KMS-11 (cell line): ENCODE results near the gene MDFI.
A peak's percentile ranks its signal among the peaks of the same experiment; 100 is the strongest.

Source experiments
- H2AFZ ChIP-seq: fragments of 200-600 bp; sonication (generic); 2 replicates; pipeline ENCODE4 v1.6.1; 2016; ENCODE audit warnings: antibody characterized with exemption, mixed run types, low read depth
- H3K27ac ChIP-seq: fragments of 200-600 bp; sonication (generic); 2 replicates; pipeline ENCODE4 v1.6.1; 2016; ENCODE audit warnings: mild to moderate bottlenecking, mixed run types
- H3K27me3 ChIP-seq: fragments of 200-600 bp; sonication (generic); 2 replicates; pipeline ENCODE4 v1.6.1; 2017; ENCODE audit warnings: mild to moderate bottlenecking, low read depth, mixed run types, moderate library complexity; ENCODE audit not compliant: insufficient read depth
- H3K36me3 ChIP-seq: fragments of 200-600 bp; sonication (generic); 2 replicates; pipeline ENCODE4 v1.6.1; 2017; ENCODE audit warnings: mild to moderate bottlenecking, mixed run types; ENCODE audit not compliant: insufficient read depth
- H3K4me1 ChIP-seq: fragments of 200-600 bp; sonication (generic); 2 replicates; pipeline ENCODE4 v1.6.1; 2016; ENCODE audit warnings: mild to moderate bottlenecking, low read depth, mixed run types; ENCODE audit not compliant: poor library complexity, severe bottlenecking
- H3K4me2 ChIP-seq: fragments of 200-600 bp; sonication (generic); 2 replicates; pipeline ENCODE4 v1.7.0; 2016; ENCODE audit warnings: mild to moderate bottlenecking, mixed run types
- H3K4me3 ChIP-seq: fragments of 200-600 bp; sonication (generic); IDR thresholded peaks from 2 replicates; pipeline ENCODE4 v1.6.1; 2017; ENCODE audit warnings: low read depth, low read length, mixed read lengths; ENCODE audit not compliant: insufficient read depth
- H3K79me2 ChIP-seq: fragments of 200-600 bp; sonication (generic); 2 replicates; pipeline ENCODE4 v1.6.1; 2016; ENCODE audit warnings: low read depth, mixed run types; ENCODE audit not compliant: insufficient read depth
- H3K9ac ChIP-seq: fragments of 200-600 bp; sonication (generic); 2 replicates; pipeline ENCODE4 v1.6.1; 2016; ENCODE audit warnings: mild to moderate bottlenecking, mixed run types
- H4K20me1 ChIP-seq: fragments of 200-600 bp; sonication (generic); 2 replicates; pipeline ENCODE4 v1.6.1; 2016; ENCODE audit warnings: mild to moderate bottlenecking, mixed run types; ENCODE audit not compliant: insufficient read depth
- TF ChIP-seq, protein P1 (sequence below): fragments of 200-600 bp; sonication (generic); conservative IDR thresholded peaks from 2 replicates; pipeline ENCODE4 v1.6.1; 2017; ENCODE audit warnings: low read depth, mild to moderate bottlenecking, antibody characterized with exemption, low read length, moderate library complexity, mixed read lengths

Gene MDFI

DNA sequence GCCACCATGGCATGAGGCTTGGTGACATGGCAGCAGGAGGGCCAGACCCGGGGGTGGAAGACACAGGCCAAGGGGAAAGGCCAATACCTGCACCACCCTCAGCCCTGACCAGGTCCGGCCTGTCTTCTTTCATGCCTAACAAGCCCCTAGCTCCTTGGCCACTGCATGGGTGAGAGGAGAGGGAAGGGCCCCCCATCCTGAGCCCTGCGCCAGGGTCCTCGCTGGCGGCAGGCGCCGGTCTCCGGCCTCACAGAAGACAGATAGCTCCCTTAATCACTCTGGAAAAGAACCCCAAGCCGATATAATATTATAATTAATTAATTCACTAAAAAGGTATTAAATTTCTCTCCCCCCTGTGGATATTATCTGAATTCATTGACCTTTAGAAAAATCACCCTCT is 41.4 kb downstream of the MDFI start:
- Histone ChIP-seq H3K27ac (no peak overlapping the region), H3K9ac (no peak overlapping the region), H3K4me3 (no peak overlapping the region), H3K4me2 (no peak overlapping the region), H3K27me3 (no peaks in the 10 kb centered on the region), H3K36me3 (no peaks in the 10 kb centered on the region), H2AFZ (no peak overlapping the region), H4K20me1 (no peaks in the 10 kb centered on the region), H3K4me1 (peaks cover 4% of the 10 kb centered on the region), H3K79me2 (no peaks in the 10 kb centered on the region)
- TF ChIP-seq, protein P1, sequence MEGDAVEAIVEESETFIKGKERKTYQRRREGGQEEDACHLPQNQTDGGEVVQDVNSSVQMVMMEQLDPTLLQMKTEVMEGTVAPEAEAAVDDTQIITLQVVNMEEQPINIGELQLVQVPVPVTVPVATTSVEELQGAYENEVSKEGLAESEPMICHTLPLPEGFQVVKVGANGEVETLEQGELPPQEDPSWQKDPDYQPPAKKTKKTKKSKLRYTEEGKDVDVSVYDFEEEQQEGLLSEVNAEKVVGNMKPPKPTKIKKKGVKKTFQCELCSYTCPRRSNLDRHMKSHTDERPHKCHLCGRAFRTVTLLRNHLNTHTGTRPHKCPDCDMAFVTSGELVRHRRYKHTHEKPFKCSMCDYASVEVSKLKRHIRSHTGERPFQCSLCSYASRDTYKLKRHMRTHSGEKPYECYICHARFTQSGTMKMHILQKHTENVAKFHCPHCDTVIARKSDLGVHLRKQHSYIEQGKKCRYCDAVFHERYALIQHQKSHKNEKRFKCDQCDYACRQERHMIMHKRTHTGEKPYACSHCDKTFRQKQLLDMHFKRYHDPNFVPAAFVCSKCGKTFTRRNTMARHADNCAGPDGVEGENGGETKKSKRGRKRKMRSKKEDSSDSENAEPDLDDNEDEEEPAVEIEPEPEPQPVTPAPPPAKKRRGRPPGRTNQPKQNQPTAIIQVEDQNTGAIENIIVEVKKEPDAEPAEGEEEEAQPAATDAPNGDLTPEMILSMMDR, result no peak

DNA sequence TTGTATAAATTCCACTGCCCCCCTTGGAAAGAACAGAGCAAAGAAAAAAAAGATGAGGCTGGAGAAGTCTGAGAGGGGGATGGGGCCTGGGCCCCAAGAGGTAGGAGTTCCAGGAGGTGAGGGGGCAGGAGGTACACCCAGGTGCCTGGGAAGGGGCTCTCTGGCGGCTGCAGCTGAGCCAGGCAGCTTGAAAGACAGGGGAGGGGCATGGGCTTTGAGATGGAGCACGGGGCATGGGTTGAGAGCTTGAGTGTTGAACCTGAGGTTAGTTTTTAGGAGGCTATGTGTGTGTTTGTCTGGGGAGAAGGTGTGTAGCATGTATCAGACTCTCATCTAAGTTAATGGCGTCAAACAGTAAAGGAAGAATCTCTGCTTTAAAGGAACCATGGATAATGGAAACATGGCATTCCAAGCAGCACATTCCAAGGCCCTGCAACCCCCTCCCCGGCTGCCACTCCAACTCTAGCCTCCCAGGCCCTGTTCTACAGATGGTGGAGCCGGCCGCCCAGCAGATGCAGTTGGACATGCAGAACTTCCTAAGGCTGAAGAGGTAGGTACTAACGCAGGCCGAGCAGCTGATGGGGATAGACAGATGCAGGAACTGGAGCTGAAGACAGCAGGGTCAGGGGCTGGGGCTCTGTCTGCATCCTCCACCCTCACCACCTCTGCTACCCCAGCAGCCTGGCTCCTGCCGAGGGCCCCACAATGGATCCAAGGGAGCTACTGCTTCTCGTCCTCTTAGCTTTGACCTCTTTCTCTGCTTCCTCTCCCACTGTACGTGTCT is 42.1 kb downstream of the MDFI start:
- Histone ChIP-seq H3K9ac (no peak overlapping the region), H3K27me3 (no peaks in the 10 kb centered on the region), H3K4me3 (no peak overlapping the region), H2AFZ (no peak overlapping the region), H3K79me2 (no peaks in the 10 kb centered on the region), H3K4me2 (no peak overlapping the region), H3K4me1 (peaks cover 4% of the 10 kb centered on the region), H3K36me3 (no peaks in the 10 kb centered on the region), H4K20me1 (no peaks in the 10 kb centered on the region), H3K27ac (no peak overlapping the region)
- TF ChIP-seq, protein P1, result no peak

DNA sequence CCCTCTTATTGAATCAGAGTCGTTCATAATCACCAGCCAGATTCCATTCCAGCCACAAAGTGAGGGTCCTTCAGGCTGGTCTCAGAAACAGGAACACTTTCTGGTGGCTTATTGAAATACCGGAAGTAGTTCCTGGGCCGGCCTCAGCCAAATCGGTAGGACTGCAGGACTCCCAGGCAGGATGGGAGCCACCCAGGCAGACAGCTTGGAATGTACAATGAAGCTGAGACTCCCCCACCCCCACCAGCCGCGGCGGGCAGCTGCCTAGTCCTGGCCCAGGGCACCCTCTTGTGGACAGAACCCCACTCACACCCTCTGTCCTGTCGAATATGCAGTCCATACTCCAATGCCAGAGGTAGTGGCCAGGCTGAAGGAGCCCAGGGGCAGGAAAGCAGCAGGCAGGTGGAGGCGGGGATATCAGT is 43.8 kb downstream of the MDFI start:
- H3K27ac ChIP-seq, result no peak overlapping the region
- H3K36me3 ChIP-seq, result no peaks in the 10 kb centered on the region
- no peaks in the 10 kb centered on the region for H3K27me3 ChIP-seq
- H3K79me2 ChIP-seq, result no peaks in the 10 kb centered on the region
- H3K4me1 ChIP-seq, result peaks cover 4% of the 10 kb centered on the region
- H2AFZ ChIP-seq, result no peak overlapping the region
- TF ChIP-seq, protein P1, result peak; percentile 78
- no peaks in the 10 kb centered on the region for H4K20me1 ChIP-seq
- no peak overlapping the region for H3K4me3 ChIP-seq
- no peak overlapping the region for H3K9ac ChIP-seq
- no peak overlapping the region for H3K4me2 ChIP-seq

DNA sequence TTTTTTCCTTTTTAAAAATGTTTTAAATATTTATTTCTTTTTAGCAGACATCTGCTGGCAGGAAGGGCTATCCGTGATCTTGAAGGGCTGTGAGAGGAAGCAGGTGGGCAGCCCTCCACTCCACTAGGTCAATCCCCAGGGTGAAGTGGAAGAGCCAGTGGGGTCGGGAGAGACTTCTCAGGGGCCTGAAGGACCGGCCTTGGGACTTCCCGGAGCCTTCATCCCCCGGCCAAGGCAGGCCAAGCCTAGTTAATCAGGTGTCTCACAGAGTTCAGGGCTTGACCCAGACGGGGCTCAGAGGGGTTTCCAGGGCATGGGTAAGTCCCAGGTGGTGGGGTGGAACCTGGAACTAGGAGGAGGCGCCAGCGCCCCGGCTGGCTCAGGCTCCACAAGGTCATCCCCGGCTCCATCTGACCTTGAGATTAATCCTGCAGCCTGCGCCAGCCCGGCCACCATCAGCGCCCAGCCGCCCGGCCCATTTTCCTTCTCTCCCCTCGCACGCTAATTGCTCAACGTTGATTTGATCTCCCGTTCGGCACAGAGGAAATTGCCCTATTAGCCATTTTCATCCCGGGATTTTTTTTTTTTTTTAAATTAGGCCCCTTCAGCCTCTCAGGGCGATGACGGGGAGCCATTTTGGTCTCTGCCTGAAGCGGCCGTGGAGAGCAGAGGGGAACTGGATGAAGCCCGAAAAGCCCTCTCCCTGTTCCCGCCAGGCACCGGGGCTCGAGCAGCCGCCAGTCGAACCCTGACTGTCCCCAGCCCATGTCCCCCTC is 44.4 kb downstream of the MDFI start:
- H4K20me1 ChIP-seq, result no peaks in the 10 kb centered on the region
- no peak overlapping the region for H3K4me2 ChIP-seq
- H3K27ac ChIP-seq, result no peak overlapping the region
- no peaks in the 10 kb centered on the region for H3K36me3 ChIP-seq
- H2AFZ ChIP-seq, result no peak overlapping the region
- H3K27me3 ChIP-seq, result no peaks in the 10 kb centered on the region
- no peak overlapping the region for H3K9ac ChIP-seq
- TF ChIP-seq, protein P1, result peak; percentile 37; the same call in 1 of the 2 replicates
- no peak overlapping the region for H3K4me3 ChIP-seq
- peaks cover 4% of the 10 kb centered on the region for H3K4me1 ChIP-seq
- no peaks in the 10 kb centered on the region for H3K79me2 ChIP-seq
